Measurements from ENCODE around the gene RPUSD4.

Gene RPUSD4

DNA sequence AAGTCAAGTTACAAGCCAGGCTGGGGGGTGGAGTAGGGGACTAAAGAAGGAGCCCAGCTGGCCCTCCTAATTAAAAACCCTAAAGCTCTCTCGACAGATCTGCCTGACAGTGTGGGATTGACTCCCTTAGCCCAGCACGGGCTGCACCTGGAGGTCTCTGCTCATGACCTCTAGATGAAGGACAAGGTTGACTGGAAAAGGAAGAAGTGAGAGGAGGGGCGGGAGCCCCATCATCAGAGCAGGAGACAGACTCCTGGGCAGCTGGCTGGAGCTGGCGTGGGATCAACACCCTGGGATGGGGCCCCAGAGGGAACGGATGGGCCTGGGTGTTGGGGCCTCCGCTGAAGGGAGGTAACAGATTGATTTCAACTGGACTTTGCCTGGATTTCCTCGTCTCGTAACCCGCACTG, 46.1 kb downstream of the RPUSD4 start:
- in situ Hi-C loops (cut with MboI; ENCODE audit: low pct_unique_long_range_greater_than_20kb, low sequenced_read_pairs, unreplicated experiment) = no loop called here

DNA sequence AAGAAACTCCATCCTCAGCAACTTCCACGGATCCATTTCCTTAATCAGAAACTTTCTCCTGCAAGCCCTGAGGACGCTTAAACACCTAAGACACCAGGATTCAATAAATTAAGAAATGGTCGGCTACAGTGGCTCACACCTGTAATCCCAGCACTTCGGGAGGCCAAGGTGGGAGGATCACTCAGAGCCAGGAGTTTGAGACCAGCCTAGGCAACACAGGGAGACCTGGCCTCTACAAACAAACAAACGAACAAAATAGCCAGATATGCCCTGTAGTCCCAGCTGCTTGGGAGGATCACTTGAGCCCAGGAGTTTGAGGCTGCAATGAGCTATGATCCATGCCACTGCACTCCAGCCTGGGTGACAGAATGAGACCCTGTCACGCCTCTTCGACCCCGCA, 46.7 kb downstream of the RPUSD4 start:
- no peak for DNase-seq (ENCODE audit: low spot score)
- TF ChIP-seq, protein P1, sequence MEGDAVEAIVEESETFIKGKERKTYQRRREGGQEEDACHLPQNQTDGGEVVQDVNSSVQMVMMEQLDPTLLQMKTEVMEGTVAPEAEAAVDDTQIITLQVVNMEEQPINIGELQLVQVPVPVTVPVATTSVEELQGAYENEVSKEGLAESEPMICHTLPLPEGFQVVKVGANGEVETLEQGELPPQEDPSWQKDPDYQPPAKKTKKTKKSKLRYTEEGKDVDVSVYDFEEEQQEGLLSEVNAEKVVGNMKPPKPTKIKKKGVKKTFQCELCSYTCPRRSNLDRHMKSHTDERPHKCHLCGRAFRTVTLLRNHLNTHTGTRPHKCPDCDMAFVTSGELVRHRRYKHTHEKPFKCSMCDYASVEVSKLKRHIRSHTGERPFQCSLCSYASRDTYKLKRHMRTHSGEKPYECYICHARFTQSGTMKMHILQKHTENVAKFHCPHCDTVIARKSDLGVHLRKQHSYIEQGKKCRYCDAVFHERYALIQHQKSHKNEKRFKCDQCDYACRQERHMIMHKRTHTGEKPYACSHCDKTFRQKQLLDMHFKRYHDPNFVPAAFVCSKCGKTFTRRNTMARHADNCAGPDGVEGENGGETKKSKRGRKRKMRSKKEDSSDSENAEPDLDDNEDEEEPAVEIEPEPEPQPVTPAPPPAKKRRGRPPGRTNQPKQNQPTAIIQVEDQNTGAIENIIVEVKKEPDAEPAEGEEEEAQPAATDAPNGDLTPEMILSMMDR (IDR thresholded peaks at IDR 0.05; ENCODE audit: extremely low read depth, insufficient read depth, missing control alignments) = no peak
- in situ Hi-C loops (cut with MboI; ENCODE audit: low pct_unique_long_range_greater_than_20kb, low sequenced_read_pairs, unreplicated experiment) = no loop called here

More for the DNA sequence above, 46.1 kb downstream of the RPUSD4 start:
- DNase-seq (ENCODE audit: low spot score) = no peak
- TF ChIP-seq, protein P1 (IDR thresholded peaks at IDR 0.05; ENCODE audit: extremely low read depth, insufficient read depth, missing control alignments) = no peak

DNA sequence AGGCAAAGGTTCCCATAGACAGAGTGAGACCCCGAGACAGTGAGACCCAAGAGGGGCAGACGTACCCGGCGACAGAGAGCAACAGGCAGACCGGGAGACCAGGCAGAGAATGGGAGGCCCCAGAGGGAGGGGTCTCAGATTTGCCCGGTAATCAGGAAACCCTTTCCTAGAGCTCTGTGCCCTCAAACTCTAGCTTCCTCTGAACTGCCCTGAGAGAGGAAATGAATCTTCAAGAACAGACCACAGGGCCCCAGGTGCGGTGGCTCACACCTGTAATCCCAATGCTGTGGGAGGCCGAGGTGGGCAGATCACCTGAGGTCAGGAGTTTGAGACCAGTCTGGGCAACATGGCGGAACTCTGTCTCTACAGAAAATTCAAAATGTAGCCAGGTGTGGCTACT, 47.7 kb downstream of the RPUSD4 start:
- TF ChIP-seq, protein P1 (IDR thresholded peaks at IDR 0.05; ENCODE audit: extremely low read depth, insufficient read depth, missing control alignments) = no peak
- in situ Hi-C loops (cut with MboI; ENCODE audit: low pct_unique_long_range_greater_than_20kb, low sequenced_read_pairs, unreplicated experiment) = no loop called here
- DNase-seq (ENCODE audit: low spot score) = no peak

DNA sequence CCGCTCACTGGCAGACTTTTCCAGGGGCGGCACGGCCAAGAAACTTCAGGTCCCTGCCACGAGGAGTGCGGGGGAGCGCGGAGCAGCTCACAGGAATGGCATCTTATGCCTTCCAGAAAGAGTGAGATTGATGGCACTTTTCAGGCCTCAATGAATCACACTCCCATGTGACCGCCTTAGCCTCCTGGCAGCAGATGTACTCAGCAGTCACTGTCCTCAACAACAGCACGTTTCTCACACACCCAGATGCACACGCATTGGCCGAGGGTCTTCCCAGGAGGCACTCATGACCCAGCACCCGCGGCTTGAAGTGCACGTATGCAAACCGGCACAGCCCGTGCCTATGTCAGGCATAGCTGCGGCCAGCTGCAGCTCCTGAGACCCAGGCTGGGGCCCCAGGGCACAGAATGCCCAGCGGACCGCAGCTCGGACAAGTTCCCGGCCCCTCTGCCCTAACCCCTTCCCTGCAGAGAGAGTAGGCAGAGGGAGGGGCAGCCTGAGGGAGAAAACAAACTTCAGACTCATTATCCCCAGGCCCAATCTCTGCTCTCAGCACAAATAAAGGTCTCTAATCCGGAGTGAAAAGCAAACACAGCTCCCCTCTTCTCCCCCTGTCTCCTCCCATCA, 48.3 kb downstream of the RPUSD4 start:
- in situ Hi-C loops (cut with MboI; ENCODE audit: low pct_unique_long_range_greater_than_20kb, low sequenced_read_pairs, unreplicated experiment) = no loop called here
- TF ChIP-seq, protein P1 (IDR thresholded peaks at IDR 0.05; ENCODE audit: extremely low read depth, insufficient read depth, missing control alignments) = no peak
- no peak for DNase-seq (ENCODE audit: low spot score)

DNA sequence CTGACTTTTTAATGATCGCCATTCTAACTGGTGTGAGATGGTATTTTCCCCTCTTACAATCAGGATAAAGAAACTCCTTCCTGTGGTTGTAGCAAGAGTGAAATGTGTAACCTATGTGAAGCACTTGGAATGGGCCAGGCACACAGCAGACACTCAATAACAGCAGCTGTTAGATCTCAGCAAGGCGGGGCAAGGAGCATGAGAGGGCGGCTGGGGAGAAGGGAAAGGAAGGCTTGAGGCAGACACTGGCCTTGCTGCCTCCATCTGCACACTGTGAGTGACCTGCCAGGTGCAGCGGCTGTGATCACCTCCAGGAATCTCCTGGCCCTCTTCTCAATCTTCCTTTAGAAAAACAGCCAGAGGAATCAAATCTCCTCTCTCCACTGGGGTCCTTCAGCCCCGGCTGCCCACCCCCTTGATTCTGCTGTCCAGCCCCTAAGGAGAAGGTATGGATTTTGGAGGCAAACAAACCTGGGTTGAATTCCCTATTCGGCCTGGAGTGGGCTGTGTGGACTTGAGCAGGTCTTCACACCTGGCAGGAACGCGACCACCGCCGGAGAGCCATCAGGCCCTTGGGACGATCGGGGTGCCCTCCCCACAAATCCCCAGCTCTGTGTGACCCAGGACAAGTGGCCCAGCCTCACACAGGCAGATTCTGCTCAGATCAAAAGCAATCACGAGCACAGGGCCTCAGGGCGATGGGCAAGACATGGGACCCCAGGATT, 49.0 kb downstream of the RPUSD4 start:
- DNase-seq (ENCODE audit: low spot score) = no peak
- TF ChIP-seq, protein P1 (IDR thresholded peaks at IDR 0.05; ENCODE audit: extremely low read depth, insufficient read depth, missing control alignments) = no peak
- in situ Hi-C loops (cut with MboI; ENCODE audit: low pct_unique_long_range_greater_than_20kb, low sequenced_read_pairs, unreplicated experiment) = no loop called here

DNA sequence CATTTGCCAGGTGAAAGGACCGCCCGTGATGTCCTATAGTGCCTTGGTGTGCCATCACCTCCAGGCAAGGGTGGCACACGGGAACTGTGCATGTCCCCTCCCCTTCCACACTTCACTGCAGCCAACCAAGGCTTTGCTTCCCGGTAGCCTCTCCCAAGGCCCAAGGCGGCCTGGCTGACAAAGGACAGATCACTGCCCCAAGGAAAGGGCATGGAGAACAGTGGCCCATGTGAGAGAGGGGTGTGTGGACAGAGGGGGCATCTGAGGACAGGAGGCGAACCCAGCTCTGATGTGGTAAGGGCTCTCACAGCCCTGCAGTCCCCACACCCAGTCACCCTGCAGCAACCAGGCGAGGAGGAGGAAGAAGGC, 50.4 kb downstream of the RPUSD4 start:
- in situ Hi-C loops (cut with MboI; ENCODE audit: low pct_unique_long_range_greater_than_20kb, low sequenced_read_pairs, unreplicated experiment) = no loop called here
- DNase-seq (ENCODE audit: low spot score) = no peak
- TF ChIP-seq, protein P1 (IDR thresholded peaks at IDR 0.05; ENCODE audit: extremely low read depth, insufficient read depth, missing control alignments) = no peak
